ENCODE measurements around the gene NDUFAF2.
"Not testable (repeated sequence)": the region's sequence is repeated elsewhere in the genome, so short reads cannot be mapped to it uniquely, and the experiment has no call there.

Gene NDUFAF2

GRCh38 chr5:60959156-60959555 lies 14.2 kb downstream of the NDUFAF2 start:
- DNase-seq (ENCODE audit: low spot score in 2 of 2), result peak in 1 of 2 experiments; percentile 19
- Histone ChIP-seq H3K4me3 (no peak overlapping the region), H3K4me1 (peaks cover 3% of the 10 kb centered on the region; the same call in 1 of the 2 replicates), H3K27me3 (ENCODE audit: low read depth) (no peaks in the 10 kb centered on the region), H3K9me3 (0 out of 2 replicates have a peak, but pooled peaks cover 3% of the 10 kb centered on the region), H3K36me3 (replicated peaks) (no peaks in the 10 kb centered on the region)
- in situ Hi-C loops (cut with MboI; ENCODE audit: low sequenced_read_pairs), result no loop called here

- in situ Hi-C loops (cut with MboI; ENCODE audit: low sequenced_read_pairs), result no loop called here
- no peak overlapping the region for H3K4me3 ChIP-seq
- DNase-seq (ENCODE audit: low spot score in 2 of 2), result peak in 1 of 2 experiments; percentile 10
- no peaks in the 10 kb centered on the region for H3K27me3 ChIP-seq (ENCODE audit: low read depth)
- no peaks in the 10 kb centered on the region for H3K36me3 ChIP-seq (replicated peaks)
- H3K4me1 ChIP-seq, result peaks cover 3% of the 10 kb centered on the region; the same call in 1 of the 2 replicates
- no peaks in the 10 kb centered on the region for H3K9me3 ChIP-seq
These were observed 15.6 kb downstream of the NDUFAF2 start for GRCh38 chr5:60960591-60960990.

GRCh38 chr5:60961685-60962084 lies 16.7 kb downstream of the NDUFAF2 start:
- H3K4me1 ChIP-seq, result peaks cover 3% of the 10 kb centered on the region; the same call in 1 of the 2 replicates
- in situ Hi-C loops (cut with MboI; ENCODE audit: low sequenced_read_pairs), result no loop called here
- no peak for DNase-seq (ENCODE audit: low spot score in 2 of 2)
- H3K9me3 ChIP-seq, result no peaks in the 10 kb centered on the region
- H3K36me3 ChIP-seq (replicated peaks), result no peaks in the 10 kb centered on the region
- H3K27me3 ChIP-seq (ENCODE audit: low read depth), result no peaks in the 10 kb centered on the region
- H3K4me3 ChIP-seq, result no peak overlapping the region

GRCh38 chr5:60972231-60972630 lies 27.2 kb downstream of the NDUFAF2 start:
- in situ Hi-C loops (cut with MboI; ENCODE audit: low sequenced_read_pairs), result no loop called here
- no peaks in the 10 kb centered on the region for H3K27me3 ChIP-seq (ENCODE audit: low read depth)
- H3K4me1 ChIP-seq, result no peaks in the 10 kb centered on the region
- no peaks in the 10 kb centered on the region for H3K36me3 ChIP-seq (replicated peaks)
- H3K4me3 ChIP-seq, result no peak overlapping the region
- no peaks in the 10 kb centered on the region for H3K9me3 ChIP-seq
- no peak for DNase-seq (ENCODE audit: low spot score in 2 of 2)

DNA sequence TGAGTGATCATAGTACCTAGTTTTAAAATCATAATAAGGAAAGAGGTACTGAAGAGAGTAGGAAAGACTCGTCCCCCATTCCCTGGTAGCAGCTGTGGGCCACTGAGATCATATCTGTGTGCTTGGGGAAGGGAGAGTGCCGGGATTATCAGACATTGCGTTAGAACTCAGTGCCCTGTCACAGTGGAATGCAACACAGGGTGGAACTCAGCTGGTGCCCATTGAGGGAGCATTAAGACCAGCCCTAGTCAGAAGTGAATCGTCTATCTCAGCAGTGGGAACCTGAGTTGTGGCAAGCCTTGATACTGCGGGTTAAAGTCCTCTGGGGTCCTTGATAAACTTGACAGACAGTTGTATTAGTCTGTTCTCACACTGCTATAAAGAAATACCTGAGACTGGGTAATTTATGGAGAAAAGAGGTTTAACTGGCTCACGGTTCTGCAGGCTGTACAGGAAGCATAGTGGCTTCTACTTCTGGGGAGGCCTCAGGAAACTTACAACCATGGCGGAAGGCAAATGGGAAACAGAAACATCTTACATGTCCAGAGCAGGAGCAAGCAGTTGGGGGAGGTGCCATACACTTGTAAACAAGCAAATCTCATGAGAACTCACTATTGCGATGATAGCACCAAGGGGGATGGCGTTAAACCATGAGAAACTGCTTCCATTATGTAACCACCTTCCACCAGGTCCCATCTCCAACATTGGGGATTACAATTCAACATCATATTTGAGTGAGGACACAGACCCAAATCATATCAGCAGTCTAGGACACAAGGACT lies 33.1 kb downstream of the NDUFAF2 start:
- in situ Hi-C loops (cut with MboI; ENCODE audit: low sequenced_read_pairs), result no loop called here
- H3K9me3 ChIP-seq, result no peaks in the 10 kb centered on the region
- H3K4me3 ChIP-seq, result no peak overlapping the region

DNA sequence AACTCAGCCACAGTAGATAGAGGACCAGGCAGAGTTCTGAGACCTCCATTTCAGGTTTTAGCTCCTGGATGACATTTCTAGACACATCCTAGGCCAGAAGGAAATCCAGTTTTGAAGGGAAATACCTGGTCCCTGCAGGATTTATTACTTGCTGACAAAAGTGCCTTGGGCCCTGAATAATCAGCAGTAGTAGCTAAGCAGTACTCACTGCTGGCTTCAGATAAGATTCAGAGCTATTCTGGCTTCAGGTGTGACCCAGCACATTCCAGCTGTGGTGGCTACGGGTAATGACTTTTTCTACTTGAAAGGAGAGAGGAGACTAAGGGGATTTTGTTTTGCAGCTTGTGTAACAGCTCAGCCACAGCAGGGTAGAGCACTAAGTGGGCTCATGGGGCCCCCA lies 34.0 kb downstream of the NDUFAF2 start:
- Histone ChIP-seq H3K4me1 (no peaks in the 10 kb centered on the region), H3K9me3 (no peaks in the 10 kb centered on the region), H3K4me3 (no peak overlapping the region), H3K27me3 (ENCODE audit: low read depth) (no peaks in the 10 kb centered on the region), H3K36me3 (replicated peaks) (no peaks in the 10 kb centered on the region)
- no peak for DNase-seq (ENCODE audit: low spot score in 2 of 2)
- in situ Hi-C loops (cut with MboI; ENCODE audit: low sequenced_read_pairs), result no loop called here

More for the DNA sequence above, 33.1 kb downstream of the NDUFAF2 start:
- H3K4me1 ChIP-seq, result no peaks in the 10 kb centered on the region
- no peaks in the 10 kb centered on the region for H3K36me3 ChIP-seq (replicated peaks)
- DNase-seq (ENCODE audit: low spot score in 2 of 2), result no peak
- no peaks in the 10 kb centered on the region for H3K27me3 ChIP-seq (ENCODE audit: low read depth)

DNA sequence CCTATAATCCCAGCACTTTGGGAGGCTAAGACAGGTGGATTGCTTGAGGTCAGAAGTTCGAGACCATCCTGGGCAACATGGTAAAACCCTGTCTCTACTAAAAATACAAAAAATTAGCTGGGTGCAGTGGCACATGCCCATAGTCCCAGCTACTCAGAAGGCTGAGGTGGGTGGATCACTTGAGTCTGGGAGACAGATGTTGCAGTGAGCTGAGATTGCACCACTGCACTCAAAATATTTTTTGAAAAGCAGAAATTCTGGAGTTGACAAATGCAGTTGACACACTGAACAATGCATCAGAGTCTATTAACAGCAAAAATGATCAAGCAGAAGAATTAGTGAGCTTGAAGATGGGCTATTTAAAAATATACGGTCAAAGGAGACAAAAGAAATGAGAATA lies 35.5 kb downstream of the NDUFAF2 start:
- Histone ChIP-seq H3K9me3 (peaks cover 2% of the 10 kb centered on the region; the same call in 1 of the 2 replicates), H3K36me3 (replicated peaks) (no peaks in the 10 kb centered on the region), H3K27me3 (ENCODE audit: low read depth) (no peaks in the 10 kb centered on the region), H3K4me3 (no peak overlapping the region), H3K4me1 (no peaks in the 10 kb centered on the region)
- in situ Hi-C loops (cut with MboI; ENCODE audit: low sequenced_read_pairs), result no loop called here
- no peak for DNase-seq (ENCODE audit: low spot score in 2 of 2)

DNA sequence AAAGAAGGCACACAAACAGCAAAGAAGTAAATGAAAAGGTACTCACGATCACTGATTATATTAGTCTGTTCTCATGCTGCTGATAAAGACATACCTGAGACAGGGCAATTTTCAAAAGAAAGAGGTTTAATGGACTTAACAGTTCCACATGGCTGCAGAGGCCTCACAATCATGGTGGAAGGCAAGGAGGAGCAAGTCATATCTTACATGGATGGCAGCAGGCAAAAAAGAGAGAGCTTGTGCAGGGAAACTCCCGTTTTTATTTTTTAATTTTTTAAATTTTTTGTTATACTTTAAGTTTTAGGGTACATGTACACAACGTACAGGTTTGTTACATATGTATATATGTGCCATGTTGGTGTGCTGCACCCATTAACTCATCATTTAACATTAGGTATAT lies 37.1 kb downstream of the NDUFAF2 start:
- H3K4me1 ChIP-seq; in situ Hi-C loops (cut with MboI; ENCODE audit: low sequenced_read_pairs); H3K9me3 ChIP-seq; H3K4me3 ChIP-seq; DNase-seq (ENCODE audit: low spot score in 2 of 2); H3K27me3 ChIP-seq (ENCODE audit: low read depth); H3K36me3 ChIP-seq (replicated peaks): not testable (repeated sequence)

DNA sequence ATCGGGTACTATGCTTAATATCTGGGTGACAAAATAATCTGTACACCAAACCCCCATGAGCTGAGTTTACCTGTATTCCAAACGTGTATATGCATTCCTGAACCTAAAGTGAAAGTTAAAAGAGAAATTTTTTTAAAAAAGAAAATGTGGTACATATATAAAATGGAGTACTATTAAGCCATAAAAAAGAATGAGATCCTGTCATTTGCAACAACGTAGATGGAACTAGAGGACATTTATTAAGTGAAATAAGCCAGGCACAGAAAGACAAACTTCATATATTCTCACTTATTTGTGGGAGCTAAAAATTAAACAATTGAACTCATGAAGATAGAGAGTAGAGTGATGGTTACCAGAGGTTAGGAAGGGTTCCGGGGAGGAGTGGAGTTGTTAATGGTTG lies 44.8 kb downstream of the NDUFAF2 start:
- in situ Hi-C loops (cut with MboI; ENCODE audit: low sequenced_read_pairs), result no loop called here
- Histone ChIP-seq H3K4me3 (no peak overlapping the region), H3K9me3 (peaks cover 8% of the 10 kb centered on the region; the same call in 1 of the 2 replicates), H3K27me3 (ENCODE audit: low read depth) (no peaks in the 10 kb centered on the region), H3K36me3 (replicated peaks) (no peaks in the 10 kb centered on the region), H3K4me1 (no peaks in the 10 kb centered on the region)
- DNase-seq (ENCODE audit: low spot score in 2 of 2), result no peak

DNA sequence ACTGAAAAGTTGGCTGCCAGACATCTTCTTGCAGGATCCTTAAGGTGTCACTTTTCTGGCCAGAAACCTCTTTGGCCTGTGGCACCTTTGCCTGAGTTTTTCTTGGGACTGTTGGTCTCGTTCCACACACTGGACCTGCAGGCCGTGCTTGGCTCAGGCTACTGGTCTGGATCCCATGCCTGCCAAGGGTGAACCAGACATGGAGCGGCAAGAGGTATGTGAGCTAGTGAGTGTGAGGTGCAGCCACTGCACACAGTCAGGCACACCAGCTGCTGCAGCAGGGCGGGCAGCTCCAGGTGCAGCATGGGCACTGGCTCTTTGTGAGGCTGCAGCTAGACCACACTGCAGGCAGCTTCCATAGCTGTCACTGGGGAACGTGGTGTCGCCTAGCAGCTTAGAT lies 47.9 kb downstream of the NDUFAF2 start:
- no peaks in the 10 kb centered on the region for H3K4me1 ChIP-seq
- in situ Hi-C loops (cut with MboI; ENCODE audit: low sequenced_read_pairs), result no loop called here
- H3K4me3 ChIP-seq, result no peak overlapping the region
- no peak for DNase-seq (ENCODE audit: low spot score in 2 of 2)
- H3K27me3 ChIP-seq (ENCODE audit: low read depth), result no peaks in the 10 kb centered on the region
- H3K36me3 ChIP-seq (replicated peaks), result no peaks in the 10 kb centered on the region
- peaks cover 5% of the 10 kb centered on the region; the same call in 1 of the 2 replicates for H3K9me3 ChIP-seq

- no peaks in the 10 kb centered on the region for H3K4me1 ChIP-seq
- peaks cover 5% of the 10 kb centered on the region; the same call in 1 of the 2 replicates for H3K9me3 ChIP-seq
- in situ Hi-C loops (cut with MboI; ENCODE audit: low sequenced_read_pairs), result no loop called here
- no peak overlapping the region for H3K4me3 ChIP-seq
- H3K27me3 ChIP-seq (ENCODE audit: low read depth), result no peaks in the 10 kb centered on the region
- no peak for DNase-seq (ENCODE audit: low spot score in 2 of 2)
- H3K36me3 ChIP-seq (replicated peaks), result no peaks in the 10 kb centered on the region
These were observed 48.4 kb downstream of the NDUFAF2 start for GRCh38 chr5:60993425-60993824.

DNA sequence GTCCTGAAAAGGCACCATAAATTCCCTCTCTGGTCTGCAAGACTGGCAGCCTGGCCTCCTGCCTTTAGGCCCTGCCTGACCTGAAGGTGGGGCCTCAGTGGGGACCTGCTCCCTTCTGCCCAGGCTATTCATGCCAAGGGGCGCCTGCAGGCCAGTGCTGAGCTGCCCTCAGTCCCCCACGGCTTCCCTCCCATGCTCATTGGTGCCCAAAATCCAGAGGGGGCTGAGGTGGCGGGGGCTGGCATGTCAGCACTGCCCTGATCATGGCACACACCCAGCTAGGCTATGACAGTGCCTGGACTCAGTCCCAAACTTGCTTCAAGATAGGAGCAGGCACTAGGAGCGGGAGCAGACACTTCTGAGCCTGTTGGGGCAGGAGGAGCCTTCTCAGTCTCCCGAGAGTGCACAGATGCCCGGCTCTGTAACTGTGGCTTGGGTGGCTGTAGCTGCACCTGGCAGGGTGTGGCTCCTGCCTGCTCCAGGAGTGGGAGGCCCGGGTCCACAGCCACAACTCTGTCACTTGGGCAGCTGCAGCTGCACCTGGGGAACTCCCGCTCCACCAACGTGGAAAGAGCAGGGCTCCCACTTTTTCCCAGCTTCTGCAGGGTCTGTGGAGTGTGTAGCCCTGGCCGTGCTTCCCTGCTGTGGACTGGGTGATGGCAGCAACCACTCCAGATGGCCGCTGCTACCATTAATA lies 49.0 kb downstream of the NDUFAF2 start:
- Histone ChIP-seq H3K36me3 (replicated peaks) (no peaks in the 10 kb centered on the region), H3K4me3 (no peak overlapping the region), H3K4me1 (no peaks in the 10 kb centered on the region), H3K27me3 (ENCODE audit: low read depth) (no peaks in the 10 kb centered on the region), H3K9me3 (peaks cover 5% of the 10 kb centered on the region; the same call in 1 of the 2 replicates)
- in situ Hi-C loops (cut with MboI; ENCODE audit: low sequenced_read_pairs), result no loop called here
- no peak for DNase-seq (ENCODE audit: low spot score in 2 of 2)

DNA sequence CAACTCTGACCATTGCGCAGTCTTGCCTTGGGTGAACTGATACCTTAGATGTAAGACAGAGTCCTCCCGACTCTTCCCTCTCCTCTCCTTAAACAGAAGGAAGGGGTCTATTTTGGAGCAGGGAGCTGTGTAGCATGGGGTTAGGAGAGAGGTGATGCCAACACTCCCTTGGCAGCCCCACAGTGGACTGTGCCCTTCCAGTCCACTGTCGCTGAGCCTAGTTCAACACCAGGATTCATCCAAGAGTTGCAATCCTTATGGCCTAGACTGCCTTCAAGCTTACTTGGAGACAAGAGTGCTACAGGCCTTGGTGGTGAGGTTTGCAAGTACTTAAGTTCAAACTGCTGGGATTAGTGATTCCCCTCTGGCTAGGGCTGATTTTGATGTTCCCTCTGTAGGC lies 51.4 kb downstream of the NDUFAF2 start:
- H3K9me3 ChIP-seq, result peaks cover 5% of the 10 kb centered on the region; the same call in 1 of the 2 replicates

GRCh38 chr5:60997721-60998120 lies 52.7 kb downstream of the NDUFAF2 start:
- no peaks in the 10 kb centered on the region for H3K4me1 ChIP-seq
- in situ Hi-C loops (cut with MboI; ENCODE audit: low sequenced_read_pairs), result no loop called here
- no peaks in the 10 kb centered on the region for H3K27me3 ChIP-seq (ENCODE audit: low read depth)
- H3K36me3 ChIP-seq (replicated peaks), result no peaks in the 10 kb centered on the region
- H3K9me3 ChIP-seq, result peaks cover 5% of the 10 kb centered on the region; the same call in 1 of the 2 replicates
- DNase-seq (ENCODE audit: low spot score in 2 of 2), result no peak
- H3K4me3 ChIP-seq, result no peak overlapping the region

More for the DNA sequence above, 51.4 kb downstream of the NDUFAF2 start:
- no peaks in the 10 kb centered on the region for H3K36me3 ChIP-seq (replicated peaks)
- in situ Hi-C loops (cut with MboI; ENCODE audit: low sequenced_read_pairs), result no loop called here
- H3K27me3 ChIP-seq (ENCODE audit: low read depth), result no peaks in the 10 kb centered on the region
- DNase-seq (ENCODE audit: low spot score in 2 of 2), result no peak
- H3K4me1 ChIP-seq, result no peaks in the 10 kb centered on the region
- H3K4me3 ChIP-seq, result no peak overlapping the region

Measured in HAP-1 (cell line).